Adrenal gland (tissue), 5 donors: ENCODE results near the gene HIPK4.

Experiments
- POLR2A ChIP-seq, 2 donors: fragments of 450-650 bp; IDR thresholded peaks; one replicate each; pipeline ENCODE4 v1.6.1; 2017; ENCODE audit warnings: antibody characterized with exemption in 2 of 2, mild to moderate bottlenecking in 2 of 2, moderate library complexity in 1 of 2
- TF ChIP-seq, protein P1 (sequence below), 6 experiments: fragments of 450-650 bp in 4 of 6; fragments of 200-600 bp in 2 of 6; sonication (generic) in 1 of 6; IDR thresholded peaks; 1 replicate in 5 of 6; 2 replicates in 1 of 6; pipeline versions ENCODE4 v1.5.1 to v1.8.0; 2016 to 2021; ENCODE audit warnings: antibody characterized with exemption in 6 of 6, mild to moderate bottlenecking in 2 of 6, moderate library complexity in 1 of 6
- donor health status: DM: no; HTN: no; CAD: no.

DNA sequence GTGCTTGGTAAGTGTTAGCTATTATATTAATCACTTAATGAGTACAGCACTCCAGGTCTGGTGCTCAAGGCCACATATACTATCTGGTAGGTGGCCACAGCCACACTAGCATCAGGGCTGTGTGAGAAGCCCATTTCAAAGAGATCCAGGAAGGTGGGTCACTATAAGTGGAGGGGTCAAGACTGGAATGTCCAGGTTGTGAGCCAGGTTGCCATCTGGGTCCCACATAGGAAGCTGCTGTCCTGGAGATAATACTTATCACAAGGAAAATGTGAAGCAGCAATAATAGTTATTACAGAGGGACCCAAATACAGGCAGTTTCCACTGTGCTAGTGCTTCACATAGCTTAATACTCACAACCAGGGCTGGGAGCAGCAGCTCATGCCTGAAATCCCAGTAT, 54.9 kb downstream of the HIPK4 start:
- TF ChIP-seq, protein P1, sequence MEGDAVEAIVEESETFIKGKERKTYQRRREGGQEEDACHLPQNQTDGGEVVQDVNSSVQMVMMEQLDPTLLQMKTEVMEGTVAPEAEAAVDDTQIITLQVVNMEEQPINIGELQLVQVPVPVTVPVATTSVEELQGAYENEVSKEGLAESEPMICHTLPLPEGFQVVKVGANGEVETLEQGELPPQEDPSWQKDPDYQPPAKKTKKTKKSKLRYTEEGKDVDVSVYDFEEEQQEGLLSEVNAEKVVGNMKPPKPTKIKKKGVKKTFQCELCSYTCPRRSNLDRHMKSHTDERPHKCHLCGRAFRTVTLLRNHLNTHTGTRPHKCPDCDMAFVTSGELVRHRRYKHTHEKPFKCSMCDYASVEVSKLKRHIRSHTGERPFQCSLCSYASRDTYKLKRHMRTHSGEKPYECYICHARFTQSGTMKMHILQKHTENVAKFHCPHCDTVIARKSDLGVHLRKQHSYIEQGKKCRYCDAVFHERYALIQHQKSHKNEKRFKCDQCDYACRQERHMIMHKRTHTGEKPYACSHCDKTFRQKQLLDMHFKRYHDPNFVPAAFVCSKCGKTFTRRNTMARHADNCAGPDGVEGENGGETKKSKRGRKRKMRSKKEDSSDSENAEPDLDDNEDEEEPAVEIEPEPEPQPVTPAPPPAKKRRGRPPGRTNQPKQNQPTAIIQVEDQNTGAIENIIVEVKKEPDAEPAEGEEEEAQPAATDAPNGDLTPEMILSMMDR (IDR thresholded peaks at IDR 0.05), result no peak
- no peak for TF ChIP-seq POLR2A (IDR thresholded peaks at IDR 0.05)
